Measurements from ENCODE around the gene WHRN.

DNA sequence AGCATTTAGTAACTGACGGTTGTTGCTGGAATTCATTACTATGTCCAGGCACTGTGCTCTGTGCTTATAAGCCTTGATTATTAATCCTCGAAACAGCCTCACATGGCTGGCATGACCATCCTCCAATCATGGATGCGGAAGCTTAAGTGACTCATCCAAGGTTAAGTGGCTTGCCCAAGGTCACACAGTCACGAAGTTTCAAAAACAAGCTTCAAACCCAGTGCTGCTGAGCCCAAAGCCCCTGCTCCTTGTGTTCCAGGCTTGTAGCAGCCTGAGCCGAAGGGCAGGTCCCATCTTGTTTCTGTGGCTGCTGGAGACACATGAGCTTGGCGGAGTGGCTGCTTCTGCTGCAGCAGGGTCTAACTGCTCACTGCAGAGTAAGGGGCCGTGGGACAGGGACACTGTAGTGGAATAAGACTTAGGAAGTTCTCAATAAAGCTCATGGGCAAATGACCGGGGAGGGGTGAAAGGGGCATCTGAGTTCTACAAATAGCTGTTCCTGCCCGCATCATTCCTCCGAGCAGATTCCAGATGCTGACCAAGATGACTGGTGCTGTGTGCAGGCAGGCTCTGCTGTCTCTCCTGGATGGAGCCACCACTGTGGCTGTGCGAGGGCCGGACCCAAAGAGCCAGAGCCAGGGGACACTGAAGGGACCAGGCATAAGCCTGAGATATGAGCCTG lies 32.4 kb downstream of the WHRN start:
- no peak for TF ChIP-seq EZH2 (IDR thresholded peaks at IDR 0.05; ENCODE audit: borderline replicate concordance, insufficient read depth, low read length, poor library complexity, severe bottlenecking)
- TF ChIP-seq, protein P1, sequence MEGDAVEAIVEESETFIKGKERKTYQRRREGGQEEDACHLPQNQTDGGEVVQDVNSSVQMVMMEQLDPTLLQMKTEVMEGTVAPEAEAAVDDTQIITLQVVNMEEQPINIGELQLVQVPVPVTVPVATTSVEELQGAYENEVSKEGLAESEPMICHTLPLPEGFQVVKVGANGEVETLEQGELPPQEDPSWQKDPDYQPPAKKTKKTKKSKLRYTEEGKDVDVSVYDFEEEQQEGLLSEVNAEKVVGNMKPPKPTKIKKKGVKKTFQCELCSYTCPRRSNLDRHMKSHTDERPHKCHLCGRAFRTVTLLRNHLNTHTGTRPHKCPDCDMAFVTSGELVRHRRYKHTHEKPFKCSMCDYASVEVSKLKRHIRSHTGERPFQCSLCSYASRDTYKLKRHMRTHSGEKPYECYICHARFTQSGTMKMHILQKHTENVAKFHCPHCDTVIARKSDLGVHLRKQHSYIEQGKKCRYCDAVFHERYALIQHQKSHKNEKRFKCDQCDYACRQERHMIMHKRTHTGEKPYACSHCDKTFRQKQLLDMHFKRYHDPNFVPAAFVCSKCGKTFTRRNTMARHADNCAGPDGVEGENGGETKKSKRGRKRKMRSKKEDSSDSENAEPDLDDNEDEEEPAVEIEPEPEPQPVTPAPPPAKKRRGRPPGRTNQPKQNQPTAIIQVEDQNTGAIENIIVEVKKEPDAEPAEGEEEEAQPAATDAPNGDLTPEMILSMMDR (IDR thresholded peaks at IDR 0.05; ENCODE audit: poor library complexity, severe bottlenecking): no peak
- no peak for TF ChIP-seq SMC3 (conservative IDR thresholded peaks at IDR 0.05; ENCODE audit: poor library complexity)
- no peak for TF ChIP-seq POLR2AphosphoS5 (IDR thresholded peaks at IDR 0.05)
- TF ChIP-seq EP300 (conservative IDR thresholded peaks at IDR 0.05; ENCODE audit: poor library complexity, severe bottlenecking): no peak

Measured in neural cell (in vitro differentiated cells).